GM12873 (cell line): ENCODE results near the gene PARD3.

Experiments used
- CTCF ChIP-seq: IDR thresholded peaks from 2 replicates; pipeline ENCODE4 v1.5.1; 2012; ENCODE audit warnings: low read depth, mild to moderate bottlenecking, moderate library complexity, low read length, control low read depth; ENCODE audit not compliant: insufficient read depth; ENCODE audit errors: missing control alignments

PARD3 gene

GRCh38 chr10:34606890-34607289 lies 208.2 kb downstream of the PARD3 start:
- TF ChIP-seq CTCF = no peak

GRCh38 chr10:34602478-34602877 lies 212.6 kb downstream of the PARD3 start:
- no peak for TF ChIP-seq CTCF

GRCh38 chr10:34601691-34602090 lies 213.4 kb downstream of the PARD3 start:
- TF ChIP-seq CTCF = no peak

GRCh38 chr10:34599026-34599795 lies 215.9 kb downstream of the PARD3 start:
- TF ChIP-seq CTCF = no peak

GRCh38 chr10:34596351-34596750 lies 218.7 kb downstream of the PARD3 start:
- TF ChIP-seq CTCF = no peak

- no peak for TF ChIP-seq CTCF
These were observed 221.2 kb downstream of the PARD3 start for GRCh38 chr10:34593930-34594329.

- TF ChIP-seq CTCF = no peak
These were observed 221.7 kb downstream of the PARD3 start for GRCh38 chr10:34593374-34593890.
